PC-9 (cell line): ENCODE results near the gene EIF3A.

Experiments
- EZH2 ChIP-seq: fragments of 200-600 bp; sonication (generic); IDR thresholded peaks from 2 replicates; pipeline ENCODE4 v1.8.0; 2017; ENCODE audit warnings: antibody characterized with exemption, low read depth
- TF ChIP-seq, protein P1 (sequence below): fragments of 200-600 bp; sonication (generic); conservative IDR thresholded peaks from 2 replicates; pipeline ENCODE4 v1.6.1; 2017; ENCODE audit warnings: mixed run types, antibody characterized with exemption, mild to moderate bottlenecking, moderate library complexity

DNA sequence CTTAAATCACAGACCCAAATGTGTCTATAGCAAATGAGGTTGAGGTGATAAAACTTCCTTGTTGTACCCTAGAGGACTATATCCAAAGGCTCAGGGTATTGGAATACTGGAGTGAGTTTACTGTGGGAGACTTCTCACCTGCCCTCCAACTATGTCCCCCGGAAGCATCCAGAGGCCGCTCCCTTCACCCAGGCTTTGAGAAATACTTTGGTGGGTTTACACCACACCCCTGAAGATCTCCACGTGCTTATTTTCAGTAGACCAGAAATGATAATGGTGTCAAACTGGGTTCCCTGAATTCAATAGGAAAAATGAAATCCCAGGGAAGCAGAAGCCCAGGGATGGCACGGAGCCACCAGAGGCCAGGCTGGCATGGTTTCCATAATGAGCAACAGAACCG is 82.4 kb downstream of the EIF3A start:
- TF ChIP-seq, protein P1, sequence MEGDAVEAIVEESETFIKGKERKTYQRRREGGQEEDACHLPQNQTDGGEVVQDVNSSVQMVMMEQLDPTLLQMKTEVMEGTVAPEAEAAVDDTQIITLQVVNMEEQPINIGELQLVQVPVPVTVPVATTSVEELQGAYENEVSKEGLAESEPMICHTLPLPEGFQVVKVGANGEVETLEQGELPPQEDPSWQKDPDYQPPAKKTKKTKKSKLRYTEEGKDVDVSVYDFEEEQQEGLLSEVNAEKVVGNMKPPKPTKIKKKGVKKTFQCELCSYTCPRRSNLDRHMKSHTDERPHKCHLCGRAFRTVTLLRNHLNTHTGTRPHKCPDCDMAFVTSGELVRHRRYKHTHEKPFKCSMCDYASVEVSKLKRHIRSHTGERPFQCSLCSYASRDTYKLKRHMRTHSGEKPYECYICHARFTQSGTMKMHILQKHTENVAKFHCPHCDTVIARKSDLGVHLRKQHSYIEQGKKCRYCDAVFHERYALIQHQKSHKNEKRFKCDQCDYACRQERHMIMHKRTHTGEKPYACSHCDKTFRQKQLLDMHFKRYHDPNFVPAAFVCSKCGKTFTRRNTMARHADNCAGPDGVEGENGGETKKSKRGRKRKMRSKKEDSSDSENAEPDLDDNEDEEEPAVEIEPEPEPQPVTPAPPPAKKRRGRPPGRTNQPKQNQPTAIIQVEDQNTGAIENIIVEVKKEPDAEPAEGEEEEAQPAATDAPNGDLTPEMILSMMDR, result no peak
- TF ChIP-seq EZH2, result no peak
